Spleen (tissue), 11 donors: ENCODE results near the gene CA9. TPM values are rescaled to one million over a fixed set of nuclear protein-coding genes. Genes with fewer than 3 reads are reported as not detected.

Experiments used
- DNase-seq: peaks from one replicate; pipeline ENCODE4 v3.0.0-alpha.2; 2020
- H3K27ac ChIP-seq, 8 donors: fragments of 200-600 bp; sonication (generic) in 7 of 8; 1 replicate in 4 of 8; 2 replicates in 4 of 8; pipeline versions ENCODE4 v1.5.0 to v1.8.0; 2016 to 2021; ENCODE audit warnings: inconsistent platforms in 4 of 8, mild to moderate bottlenecking in 4 of 8, moderate library complexity in 1 of 8
- H3K27me3 ChIP-seq, 7 donors: fragments of 200-600 bp; sonication (generic) in 6 of 7; replicated peaks in 1 of 7; 1 replicate in 4 of 7; 2 replicates in 3 of 7; pipeline versions ENCODE4 v1.5.0 to v1.8.0; 2016 to 2021; ENCODE audit warnings: inconsistent platforms in 3 of 7, mild to moderate bottlenecking in 1 of 7
- H3K36me3 ChIP-seq, 6 donors: fragments of 200-600 bp; sonication (generic) in 5 of 6; 1 replicate in 4 of 6; 2 replicates in 2 of 6; pipeline versions ENCODE4 v1.5.0 to v1.8.0; 2016 to 2021; ENCODE audit warnings: inconsistent platforms in 2 of 6
- H3K4me1 ChIP-seq, 6 donors: fragments of 200-600 bp; sonication (generic) in 5 of 6; 1 replicate in 3 of 6; 2 replicates in 3 of 6; pipeline versions ENCODE4 v1.5.0 to v1.8.0; 2016 to 2021; ENCODE audit warnings: inconsistent platforms in 3 of 6
- H3K4me3 ChIP-seq, 8 donors: fragments of 200-600 bp; sonication (generic) in 7 of 8; 1 replicate in 4 of 8; 2 replicates in 4 of 8; pipeline versions ENCODE4 v1.5.0 to v1.8.0; 2016 to 2021; ENCODE audit warnings: inconsistent platforms in 4 of 8, mild to moderate bottlenecking in 4 of 8, moderate library complexity in 2 of 8
- H3K9me3 ChIP-seq, 8 donors: fragments of 200-600 bp; sonication (generic) in 7 of 8; 1 replicate in 4 of 8; 2 replicates in 4 of 8; pipeline versions ENCODE4 v1.5.0 to v1.8.0; 2016 to 2021; ENCODE audit warnings: inconsistent platforms in 4 of 8
- CTCF ChIP-seq, 11 experiments: fragments of 200-600 bp in 7 of 11; fragments of 450-650 bp in 4 of 11; sonication (generic) in 4 of 11; IDR thresholded peaks in 8 of 11; conservative IDR thresholded peaks in 3 of 11; 1 replicate in 7 of 11; 2 replicates in 4 of 11; pipeline versions ENCODE4 v1.4.0 to v1.8.0; 2016 to 2021; ENCODE audit warnings: antibody characterized with exemption in 11 of 11, inconsistent platforms in 4 of 11, mild to moderate bottlenecking in 1 of 11
- POLR2A ChIP-seq, 3 donors: fragments of 450-650 bp; IDR thresholded peaks; one replicate each; pipeline ENCODE4 v1.5.1; 2017; ENCODE audit warnings: antibody characterized with exemption in 3 of 3, mild to moderate bottlenecking in 1 of 3
- POLR2AphosphoS5 ChIP-seq, 3 donors: sonication (generic); formaldehyde crosslinking; IDR thresholded peaks; one replicate each; pipeline ENCODE4 v1.5.1; 2017; ENCODE audit warnings: antibody characterized with exemption in 3 of 3
- whole genome bisulfite sequencing, 5 donors: extraction: QIAGEN DNeasy Blood & Tissue Kit in 3 of 5; methylation state at CpG; one replicate each; pipeline versions ENCODE4 v1.1.5 to v1.1.7; 2013 to 2018; 5-methylcytosine and 5-hydroxymethylcytosine counted together
- intact Hi-C: fragments of 100-400 bp; cut with DNase I; formaldehyde crosslinking; loops from one replicate; pipeline ENCODE4 v1.15.0; 2023; ENCODE audit warnings: low total_unique reads
- polyA plus RNA-seq, 3 donors: library from polyadenylated mRNA; stranded (reverse); fragments of 200-250 nt; gene quantifications; one replicate each; pipeline ENCODE4 v1.2.1, GENCODE V29; 2013
- total RNA-seq, 7 donors: library from RNA; depleted of rRNA in 3 of 7; stranded (reverse); fragments of >200 nt in 3 of 7; fragmentation: NEBNext Ultra II Directional in 4 of 7; extraction: Animal tissue kit (Norgen Biotek cat#: 25700) in 4 of 7; gene quantifications; one replicate each; pipeline versions ENCODE4 v1.1.0 to v1.2.1, GENCODE V29; 2016 to 2021
- donor health status: healthy with polysubstance abuse.
- donor health status: DM: no; HTN: no; CAD: no; lungs with moderate emphysema.
- donor health status: DM: no; HTN: no; CAD: no.
- donor health status: Bipolar disorder and iron deficiency.
- donor health status: healthy.
- donor health status: DM: no; HTN: no; CAD: no.
- donor health status: DM: yes; HTN: yes; CAD: no.

Gene CA9
- total and polyA plus RNA-seq, 10 donors: 0.26 to 0.30 TPM; not detected in 8

- Histone ChIP-seq H3K27ac (peak overlapping the region; percentile 91 to 98 (median 97)), H3K4me3 (peak overlapping the region; percentile 78 to 93 (median 87)), H3K4me1 (peaks cover 38 to 89% (median 60%) of the 10 kb centered on the region in 6 donors), H3K27me3 (no peaks in the 10 kb centered on the region), H3K36me3 (peaks cover 0 to 32% (median 13%) of the 10 kb centered on the region in 6 donors), H3K9me3 (no peaks in the 10 kb centered on the region)
- WGBS, 5 donors: 0 to 2% (median 0%) methylated on average over 2 of the region's 2 CpGs
- intact Hi-C loops: loop anchor here (5.0 kb wide), 1 partner anchor 73 kb away; the partner anchor contains the start of genes CREB3 and TLN1
- TF ChIP-seq POLR2AphosphoS5 (IDR thresholded peaks at IDR 0.05): no peak
- no peak for TF ChIP-seq POLR2A (IDR thresholded peaks at IDR 0.05)
- no peak for TF ChIP-seq CTCF (IDR thresholded peaks at IDR 0.05 in 8 of 11, conservative IDR thresholded peaks at IDR 0.05 in 3 of 11)
- DNase-seq: no peak
These were observed 14.8 kb upstream of the CA9 start for GRCh38 chr9:35658968-35659220.

GRCh38 chr9:35659340-35659739 is 14.4 kb upstream of the CA9 start:
- intact Hi-C loops: loop anchor here (5.0 kb wide), 1 partner anchor 73 kb away; the partner anchor contains the start of genes CREB3 and TLN1
- peak in 1 of 3 donors; percentile 24 for TF ChIP-seq POLR2AphosphoS5 (IDR thresholded peaks at IDR 0.05)
- no peak for TF ChIP-seq CTCF (IDR thresholded peaks at IDR 0.05 in 8 of 11, conservative IDR thresholded peaks at IDR 0.05 in 3 of 11)
- Histone ChIP-seq H3K27me3 (no peaks in the 10 kb centered on the region), H3K36me3 (peaks cover 0 to 32% (median 13%) of the 10 kb centered on the region in 6 donors), H3K4me1 (peaks cover 38 to 93% (median 63%) of the 10 kb centered on the region in 6 donors), H3K9me3 (no peaks in the 10 kb centered on the region), H3K27ac (peak overlapping the region in 7 of 8 donors; percentile 91 to 98 (median 97)), H3K4me3 (peak overlapping the region in 7 of 8 donors; percentile 78 to 93 (median 89))
- 22 to 51% (median 39%) methylated on average over 3 of the region's 3 CpGs for WGBS, 5 donors
- DNase-seq: no peak

- Histone ChIP-seq H3K4me1 (peaks cover 44 to 94% (median 80%) of the 10 kb centered on the region in 6 donors), H3K9me3 (no peaks in the 10 kb centered on the region), H3K4me3 (no peak overlapping the region), H3K27ac (peak overlapping the region in 6 of 8 donors; percentile 5 to 97 (median 64)), H3K36me3 (peaks cover 0 to 32% (median 13%) of the 10 kb centered on the region in 6 donors), H3K27me3 (no peaks in the 10 kb centered on the region)
- WGBS, 5 donors: 60 to 79% (median 68%) methylated on average over 9 of the region's 9 CpGs
- intact Hi-C loops: loop anchor here (10.0 kb wide), 1 partner anchor 56 kb away; the partner anchor contains the start of gene TESK1
- peak; percentile 73 for DNase-seq
- peak in 6 of 11 experiments; percentile 11 to 45 (median 30) for TF ChIP-seq CTCF (IDR thresholded peaks at IDR 0.05 in 8 of 11, conservative IDR thresholded peaks at IDR 0.05 in 3 of 11)
- no peak for TF ChIP-seq POLR2AphosphoS5 (IDR thresholded peaks at IDR 0.05)
These were observed 12.7 kb upstream of the CA9 start for GRCh38 chr9:35660966-35661415.

GRCh38 chr9:35661756-35662350 is 11.9 kb upstream of the CA9 start:
- TF ChIP-seq CTCF (IDR thresholded peaks at IDR 0.05 in 8 of 11, conservative IDR thresholded peaks at IDR 0.05 in 3 of 11) (no peak), POLR2AphosphoS5 (IDR thresholded peaks at IDR 0.05) (peak in 1 of 3 donors; percentile 20), POLR2A (IDR thresholded peaks at IDR 0.05) (no peak)
- WGBS, 5 donors: 57 to 65% (median 60%) methylated on average over 3 of the region's 3 CpGs

More at GRCh38 chr9:35661756-35662350, 11.9 kb upstream of the CA9 start:
- intact Hi-C loops: loop anchor here (10.0 kb wide), 1 partner anchor 57 kb away; the partner anchor contains the start of gene TESK1
- Histone ChIP-seq H3K27ac (peak overlapping the region in 7 of 8 donors; percentile 5 to 97 (median 62)), H3K4me3 (no peak overlapping the region), H3K27me3 (no peaks in the 10 kb centered on the region), H3K4me1 (peaks cover 40 to 94% (median 78%) of the 10 kb centered on the region in 6 donors), H3K36me3 (peaks cover 0 to 32% (median 13%) of the 10 kb centered on the region in 6 donors), H3K9me3 (no peaks in the 10 kb centered on the region)
- DNase-seq: no peak
